ENCODE measurements around the gene ITSN2.

DNA sequence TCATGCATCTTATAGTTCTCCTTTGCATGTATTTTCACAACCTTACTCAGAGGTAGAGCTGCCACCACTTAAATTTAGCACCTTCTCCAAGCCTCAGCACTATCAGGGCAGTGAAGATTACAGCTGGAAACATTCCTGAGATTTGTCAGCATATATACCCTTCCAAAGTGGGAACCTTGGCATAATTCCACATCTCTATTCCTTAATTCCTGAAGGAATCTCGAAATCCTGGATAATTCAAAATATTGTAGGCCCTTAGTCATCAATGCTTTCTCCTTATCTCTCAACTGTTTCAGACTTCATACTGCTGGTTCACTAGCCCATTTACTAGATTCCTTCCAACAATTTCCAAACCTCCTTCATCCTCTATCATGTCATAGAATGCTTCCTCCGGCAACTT lies 87.4 kb downstream of the ITSN2 start:
- no peak for TF ChIP-seq POLR2A (IDR thresholded peaks at IDR 0.05; ENCODE audit: low read length)
- no peak for TF ChIP-seq GATA1 (IDR thresholded peaks at IDR 0.05; ENCODE audit: low read depth, low read length)
